Effector CD4-positive, alpha-beta T cell (primary cell): Measurements from ENCODE around the gene HOXC5. TPM values are rescaled to one million over a fixed set of nuclear protein-coding genes. Genes with fewer than 3 reads are reported as not detected.

Source experiments
- DNase-seq: peaks from one replicate; pipeline ENCODE4 v3.0.0-alpha.2; 2020
- total RNA-seq: gene quantifications from one replicate; lab custom pipeline; 2026; lab: John Stamatoyannopoulos, UW

The HOXC5 gene
- total RNA-seq: not detected

- peak; percentile 40 for DNase-seq
Observed at GRCh38 chr12:54032627-54033100, at the start of gene HOXC5. Gene HOXC5, plus strand, starts transcription at chr12:54033050. Its CDS starts 73 bp downstream, at chr12:54033123.

- DNase-seq: no peak
Observed at GRCh38 chr12:53983568-53983949, 49.3 kb upstream of the HOXC5 start.

- DNase-seq: no peak
Observed at GRCh38 chr12:53983950-53984572, 48.8 kb upstream of the HOXC5 start.

GRCh38 chr12:53984901-53985691, 47.8 kb upstream of the HOXC5 start, which contains the start of gene HOXC10:
Gene HOXC10, plus strand, starts transcription at chr12:53985146. Its CDS starts 114 bp downstream, at chr12:53985260.
- DNase-seq: peak; percentile 59

GRCh38 chr12:53985692-53985993, 47.2 kb upstream of the HOXC5 start:
- DNase-seq: no peak

- DNase-seq: no peak
Observed at GRCh38 chr12:53985994-53986685, 46.7 kb upstream of the HOXC5 start.

GRCh38 chr12:53986686-53987483, 46.0 kb upstream of the HOXC5 start:
- DNase-seq: no peak

GRCh38 chr12:53987787-53988230, 45.0 kb upstream of the HOXC5 start:
- no peak for DNase-seq

GRCh38 chr12:53988541-53989226, 44.2 kb upstream of the HOXC5 start:
- DNase-seq: no peak

GRCh38 chr12:53989227-53990113, 43.4 kb upstream of the HOXC5 start:
- no peak for DNase-seq

GRCh38 chr12:53990311-53991076, 42.4 kb upstream of the HOXC5 start:
- no peak for DNase-seq

- DNase-seq: no peak
Observed at GRCh38 chr12:53991077-53991460, 41.8 kb upstream of the HOXC5 start.

- no peak for DNase-seq
Observed at GRCh38 chr12:53992377-53992889, 40.4 kb upstream of the HOXC5 start.

GRCh38 chr12:53993162-53994008, 39.5 kb upstream of the HOXC5 start:
- DNase-seq: no peak

- DNase-seq: no peak
Observed at GRCh38 chr12:53994009-53994263, 38.9 kb upstream of the HOXC5 start.

GRCh38 chr12:53994264-53995001, 38.4 kb upstream of the HOXC5 start:
- no peak for DNase-seq

GRCh38 chr12:53995002-53995377, 37.9 kb upstream of the HOXC5 start:
- no peak for DNase-seq

GRCh38 chr12:53995378-53996239, 37.2 kb upstream of the HOXC5 start:
- no peak for DNase-seq
